HFFc6 (cell line): ENCODE results near the gene TNFAIP3. TPM values are rescaled to one million over a fixed set of nuclear protein-coding genes. Genes with fewer than 3 reads are reported as not detected.

Source experiments
- DNase-seq: peaks from one replicate; pipeline ENCODE4 v3.0.0-alpha.2; 2018
- H3K27ac Mint-ChIP-seq: 2 replicates; pipeline ENCODE4 v1.8.0; 2020; ENCODE audit warnings: mild to moderate bottlenecking, mixed read lengths
- H3K27me3 Mint-ChIP-seq: 2 replicates; pipeline ENCODE4 v1.8.0; 2021; ENCODE audit warnings: mild to moderate bottlenecking, moderate library complexity, mixed read lengths; ENCODE audit not compliant: insufficient read depth
- H3K36me3 Mint-ChIP-seq: 2 replicates; pipeline ENCODE4 v1.8.0; 2021; ENCODE audit warnings: low read depth, mixed read lengths
- H3K4me1 Mint-ChIP-seq: 2 replicates; pipeline ENCODE4 v1.8.0; 2020; ENCODE audit warnings: low read depth, mixed read lengths
- H3K4me3 Mint-ChIP-seq: 2 replicates; pipeline ENCODE4 v1.8.0; 2020; ENCODE audit warnings: mild to moderate bottlenecking, moderate library complexity, mixed read lengths
- H3K9me3 Mint-ChIP-seq: 2 replicates; pipeline ENCODE4 v1.8.0; 2020; ENCODE audit warnings: mild to moderate bottlenecking, mixed read lengths
- CTCF ChIP-seq: fragments of 200-600 bp; sonication (generic); IDR thresholded peaks from 2 replicates; pipeline ENCODE4 v1.5.0; 2021; ENCODE audit warnings: antibody characterized with exemption, mild to moderate bottlenecking
- total RNA-seq, 6 experiments: library from RNA; stranded (reverse); fragmentation: NEBNext Ultra II Directional; extraction: Animal tissue kit (Norgen Biotek cat#: 25700); gene quantifications; 2 replicates in 1 of 6; 3 replicates in 5 of 6; pipeline ENCODE4 v1.2.3, GENCODE V29; 2021

TNFAIP3 gene
- total RNA-seq, 6 experiments from 2014 or later: 4.5 to 17.2 (median 7.8) TPM

- Mint-ChIP-seq H3K36me3 (peaks cover 11% of the 10 kb centered on the region), H3K27me3 (peaks cover 6% of the 10 kb centered on the region), H3K27ac (peak overlapping the region; percentile 75), H3K9me3 (no peaks in the 10 kb centered on the region), H3K4me1 (peaks cover 60% of the 10 kb centered on the region), H3K4me3 (peak overlapping the region; percentile 90)
- no peak for TF ChIP-seq CTCF
- no peak for DNase-seq
Observed at GRCh38 chr6:137867685-137868509, 838 bp downstream of the TNFAIP3 start.

GRCh38 chr6:137868721-137869548 is 1.9 kb downstream of the TNFAIP3 start:
- DNase-seq: no peak
- peaks cover 6% of the 10 kb centered on the region for H3K27me3 Mint-ChIP-seq

GRCh38 chr6:137869549-137870307 is 2.7 kb downstream of the TNFAIP3 start:
- Mint-ChIP-seq H3K9me3 (no peaks in the 10 kb centered on the region), H3K27ac (no peak overlapping the region), H3K4me3 (peak overlapping the region; percentile 90), H3K27me3 (peaks cover 6% of the 10 kb centered on the region), H3K36me3 (peaks cover 21% of the 10 kb centered on the region), H3K4me1 (peaks cover 78% of the 10 kb centered on the region)
- TF ChIP-seq CTCF: no peak; the same call in 1 of the 2 replicates
- no peak for DNase-seq

More at GRCh38 chr6:137868721-137869548, 1.9 kb downstream of the TNFAIP3 start:
- H3K4me1 Mint-ChIP-seq: peaks cover 70% of the 10 kb centered on the region
- no peak for TF ChIP-seq CTCF
- peaks cover 15% of the 10 kb centered on the region for H3K36me3 Mint-ChIP-seq
- H3K9me3 Mint-ChIP-seq: no peaks in the 10 kb centered on the region
- peak overlapping the region; percentile 90 for H3K4me3 Mint-ChIP-seq
- H3K27ac Mint-ChIP-seq: no peak overlapping the region

- Mint-ChIP-seq H3K27ac (no peak overlapping the region), H3K4me3 (peak overlapping the region; percentile 20; the same call in 1 of the 2 replicates), H3K9me3 (no peaks in the 10 kb centered on the region), H3K36me3 (peaks cover 27% of the 10 kb centered on the region), H3K27me3 (peaks cover 6% of the 10 kb centered on the region), H3K4me1 (peaks cover 83% of the 10 kb centered on the region)
- no peak for DNase-seq
- TF ChIP-seq CTCF: no peak
Observed at GRCh38 chr6:137870308-137870644, 3.2 kb downstream of the TNFAIP3 start.

GRCh38 chr6:137870744-137871247 is 3.7 kb downstream of the TNFAIP3 start:
- DNase-seq: no peak

More at GRCh38 chr6:137870744-137871247, 3.7 kb downstream of the TNFAIP3 start:
- H3K9me3 Mint-ChIP-seq: no peaks in the 10 kb centered on the region
- peak overlapping the region; percentile 25 for H3K4me3 Mint-ChIP-seq
- peaks cover 30% of the 10 kb centered on the region for H3K36me3 Mint-ChIP-seq
- peak overlapping the region; percentile 6; the same call in 1 of the 2 replicates for H3K27ac Mint-ChIP-seq
- H3K4me1 Mint-ChIP-seq: peaks cover 84% of the 10 kb centered on the region
- peak; percentile 29; the same call in 1 of the 2 replicates for TF ChIP-seq CTCF
- peaks cover 6% of the 10 kb centered on the region for H3K27me3 Mint-ChIP-seq
